T-helper 1 cell treated with Interleukin-12 subunit alpha and Interleukin-12 subunit beta and Interleukin-4 antibody, amounts not matched to agents 30 μg/mL and 1 μg/mL, for 36 hours (primary cell): ENCODE data around the gene CRACDL.

Experiments used
- H3K27ac Mint-ChIP-seq: one replicate; pipeline ENCODE4 v1.8.0; 2021; ENCODE audit warnings: mild to moderate bottlenecking, mixed read lengths
- H3K27me3 Mint-ChIP-seq: one replicate; pipeline ENCODE4 v1.8.0; 2021; ENCODE audit warnings: low read depth, mixed read lengths
- H3K36me3 Mint-ChIP-seq: one replicate; pipeline ENCODE4 v1.8.0; 2021; ENCODE audit warnings: low read depth, mixed read lengths
- H3K4me1 Mint-ChIP-seq: one replicate; pipeline ENCODE4 v1.8.0; 2021; ENCODE audit warnings: low read depth, mixed read lengths
- H3K4me3 Mint-ChIP-seq: one replicate; pipeline ENCODE4 v1.8.0; 2021; ENCODE audit warnings: mild to moderate bottlenecking, moderate library complexity, mixed read lengths
- H3K9me3 Mint-ChIP-seq: one replicate; pipeline ENCODE4 v1.8.0; 2021; ENCODE audit warnings: mixed read lengths

Gene CRACDL

GRCh38 chr2:98914713-98915580 lies 21.1 kb downstream of the CRACDL start:
- Mint-ChIP-seq H3K4me3 (no peak overlapping the region), H3K36me3 (no peaks in the 10 kb centered on the region), H3K27me3 (peaks cover 36% of the 10 kb centered on the region), H3K4me1 (peaks cover 12% of the 10 kb centered on the region), H3K27ac (no peak overlapping the region), H3K9me3 (no peaks in the 10 kb centered on the region)

- Mint-ChIP-seq H3K27ac (no peak overlapping the region), H3K9me3 (no peaks in the 10 kb centered on the region), H3K36me3 (no peaks in the 10 kb centered on the region), H3K27me3 (peaks cover 36% of the 10 kb centered on the region), H3K4me1 (peaks cover 16% of the 10 kb centered on the region), H3K4me3 (no peak overlapping the region)
These were observed 21.9 kb downstream of the CRACDL start for GRCh38 chr2:98913916-98914712.

- peaks cover 34% of the 10 kb centered on the region for H3K27me3 Mint-ChIP-seq
- H3K36me3 Mint-ChIP-seq = no peaks in the 10 kb centered on the region
- H3K9me3 Mint-ChIP-seq = no peaks in the 10 kb centered on the region
- no peak overlapping the region for H3K4me3 Mint-ChIP-seq
- peaks cover 21% of the 10 kb centered on the region for H3K4me1 Mint-ChIP-seq
- no peak overlapping the region for H3K27ac Mint-ChIP-seq
These were observed 22.8 kb downstream of the CRACDL start for GRCh38 chr2:98912957-98913915.

GRCh38 chr2:98912221-98912851 lies 23.7 kb downstream of the CRACDL start:
- Mint-ChIP-seq H3K36me3 (no peaks in the 10 kb centered on the region), H3K27ac (no peak overlapping the region), H3K27me3 (peaks cover 39% of the 10 kb centered on the region), H3K9me3 (no peaks in the 10 kb centered on the region), H3K4me1 (peaks cover 21% of the 10 kb centered on the region), H3K4me3 (no peak overlapping the region)

GRCh38 chr2:98911376-98912154 lies 24.5 kb downstream of the CRACDL start:
- peaks cover 37% of the 10 kb centered on the region for H3K27me3 Mint-ChIP-seq

GRCh38 chr2:98911126-98911375 lies 25.0 kb downstream of the CRACDL start:
- Mint-ChIP-seq H3K9me3 (no peaks in the 10 kb centered on the region), H3K27me3 (peaks cover 35% of the 10 kb centered on the region), H3K27ac (no peak overlapping the region), H3K4me3 (no peak overlapping the region), H3K4me1 (peaks cover 21% of the 10 kb centered on the region), H3K36me3 (no peaks in the 10 kb centered on the region)

More at GRCh38 chr2:98911376-98912154, 24.5 kb downstream of the CRACDL start:
- Mint-ChIP-seq H3K4me3 (no peak overlapping the region), H3K36me3 (no peaks in the 10 kb centered on the region), H3K27ac (no peak overlapping the region), H3K4me1 (peaks cover 21% of the 10 kb centered on the region), H3K9me3 (no peaks in the 10 kb centered on the region)

GRCh38 chr2:98910349-98911125 lies 25.5 kb downstream of the CRACDL start:
- Mint-ChIP-seq H3K27ac (no peak overlapping the region), H3K9me3 (no peaks in the 10 kb centered on the region), H3K4me1 (peaks cover 21% of the 10 kb centered on the region), H3K4me3 (no peak overlapping the region), H3K27me3 (peaks cover 31% of the 10 kb centered on the region), H3K36me3 (no peaks in the 10 kb centered on the region)

- H3K27ac Mint-ChIP-seq = no peak overlapping the region
- H3K4me1 Mint-ChIP-seq = peaks cover 21% of the 10 kb centered on the region
- H3K36me3 Mint-ChIP-seq = no peaks in the 10 kb centered on the region
- H3K27me3 Mint-ChIP-seq = peaks cover 25% of the 10 kb centered on the region
- no peak overlapping the region for H3K4me3 Mint-ChIP-seq
- H3K9me3 Mint-ChIP-seq = no peaks in the 10 kb centered on the region
These were observed 26.5 kb downstream of the CRACDL start for GRCh38 chr2:98909317-98910211.

- Mint-ChIP-seq H3K4me3 (no peak overlapping the region), H3K9me3 (no peaks in the 10 kb centered on the region), H3K27me3 (peaks cover 24% of the 10 kb centered on the region), H3K27ac (no peak overlapping the region), H3K4me1 (peaks cover 21% of the 10 kb centered on the region), H3K36me3 (no peaks in the 10 kb centered on the region)
These were observed 27.1 kb downstream of the CRACDL start for GRCh38 chr2:98908931-98909316.

GRCh38 chr2:98907966-98908905 lies 27.8 kb downstream of the CRACDL start:
- H3K27me3 Mint-ChIP-seq = peaks cover 18% of the 10 kb centered on the region
- peaks cover 20% of the 10 kb centered on the region for H3K4me1 Mint-ChIP-seq
- no peak overlapping the region for H3K27ac Mint-ChIP-seq
- no peaks in the 10 kb centered on the region for H3K9me3 Mint-ChIP-seq
- H3K4me3 Mint-ChIP-seq = no peak overlapping the region
- no peaks in the 10 kb centered on the region for H3K36me3 Mint-ChIP-seq

- Mint-ChIP-seq H3K36me3 (no peaks in the 10 kb centered on the region), H3K27ac (no peak overlapping the region), H3K9me3 (no peaks in the 10 kb centered on the region), H3K4me1 (peaks cover 15% of the 10 kb centered on the region), H3K4me3 (no peak overlapping the region), H3K27me3 (peaks cover 12% of the 10 kb centered on the region)
These were observed 28.6 kb downstream of the CRACDL start for GRCh38 chr2:98907385-98907784.
